Measurements from ENCODE around the gene MYOZ2. TPM values are rescaled to one million over a fixed set of nuclear protein-coding genes. Genes with fewer than 3 reads are reported as not detected.
"Not testable (repeated sequence)": the region's sequence is repeated elsewhere in the genome, so short reads cannot be mapped to it uniquely, and the experiment has no call there.

Gene MYOZ2
- total and polyA plus RNA-seq, 2 experiments from 2014 or later, result 0.22 to 0.59 TPM

- Histone ChIP-seq H3K9me2 (ENCODE audit: insufficient read depth) (no peaks in the 10 kb centered on the region), H3F3A (ENCODE audit: insufficient read depth) (peaks cover 32% of the 10 kb centered on the region), H3K79me2 (ENCODE audit: insufficient read depth) (no peaks in the 10 kb centered on the region), H3K9me3 (ENCODE audit: low read depth) (no peaks in the 10 kb centered on the region), H3K4me3 (no peak overlapping the region), H3K27ac (peak overlapping the region; percentile 53; the same call in 1 of the 2 replicates), H3K4me2 (ENCODE audit: unreplicated experiment) (peak overlapping the region; percentile 1), H4K20me1 (ENCODE audit: insufficient read depth) (no peaks in the 10 kb centered on the region), H3K4me1 (ENCODE audit: insufficient read depth) (peaks cover 68% of the 10 kb centered on the region), H3K36me3 (ENCODE audit: low read depth) (no peaks in the 10 kb centered on the region), H3K9ac (no peak overlapping the region), H2AFZ (no peak overlapping the region), H3K27me3 (replicated peaks; ENCODE audit: insufficient read depth) (no peaks in the 10 kb centered on the region)
- TF ChIP-seq EZH2phosphoT487 (IDR thresholded peaks at IDR 0.05; ENCODE audit: insufficient read depth, low read depth), result no peak
- no peak for TF ChIP-seq EZH2 (IDR thresholded peaks at IDR 0.05; ENCODE audit: insufficient read depth, poor library complexity, severe bottlenecking)
- 51 to 60% methylated on average over 3 of the region's 3 CpGs for WGBS, 2 experiments (ENCODE audit: low coverage in 1 of 2, low lambda C conversion rate in 2 of 2, missing lambda C conversion rate in 2 of 2)
- in situ Hi-C loops (cut with MboI), result no loop called here
- peak; percentile 36 for DNase-seq
Measured at GRCh38 chr4:119136546-119136945, 914 bp downstream of the MYOZ2 start.

GRCh38 chr4:119138046-119138445, 2.4 kb downstream of the MYOZ2 start:
- in situ Hi-C loops (cut with MboI), result no loop called here
- H3K9me2 ChIP-seq (ENCODE audit: insufficient read depth), result no peaks in the 10 kb centered on the region
- peaks cover 19% of the 10 kb centered on the region for H3F3A ChIP-seq (ENCODE audit: insufficient read depth)
- no peaks in the 10 kb centered on the region for H4K20me1 ChIP-seq (ENCODE audit: insufficient read depth)
- H3K4me2 ChIP-seq (ENCODE audit: unreplicated experiment), result peak overlapping the region; percentile 19
- no peak for TF ChIP-seq EZH2phosphoT487 (IDR thresholded peaks at IDR 0.05; ENCODE audit: insufficient read depth, low read depth)
- no peak for TF ChIP-seq EZH2 (IDR thresholded peaks at IDR 0.05; ENCODE audit: insufficient read depth, poor library complexity, severe bottlenecking)
- H3K4me1 ChIP-seq (ENCODE audit: insufficient read depth), result peaks cover 53% of the 10 kb centered on the region
- no peaks in the 10 kb centered on the region for H3K27me3 ChIP-seq (replicated peaks; ENCODE audit: insufficient read depth)
- H3K4me3 ChIP-seq, result no peak overlapping the region
- no peaks in the 10 kb centered on the region for H3K36me3 ChIP-seq (ENCODE audit: low read depth)
- H3K9me3 ChIP-seq (ENCODE audit: low read depth), result no peaks in the 10 kb centered on the region
- no peak overlapping the region for H3K27ac ChIP-seq
- 0 out of 2 replicates have a peak overlapping the region, but pooled peaks have one; percentile 21 for H2AFZ ChIP-seq
- WGBS, 2 experiments (ENCODE audit: low coverage in 1 of 2, low lambda C conversion rate in 2 of 2, missing lambda C conversion rate in 2 of 2), result 34 to 42% methylated on average over 2 of the region's 2 CpGs
- DNase-seq, result no peak
- H3K79me2 ChIP-seq (ENCODE audit: insufficient read depth), result no peaks in the 10 kb centered on the region
- no peak overlapping the region for H3K9ac ChIP-seq

GRCh38 chr4:119139311-119139710, 3.7 kb downstream of the MYOZ2 start:
- H3K9ac ChIP-seq, result no peak overlapping the region
- no peak overlapping the region for H3K27ac ChIP-seq
- H3K4me2 ChIP-seq (ENCODE audit: unreplicated experiment), result no peak overlapping the region
- H3K4me3 ChIP-seq, result no peak overlapping the region
- no peaks in the 10 kb centered on the region for H3K79me2 ChIP-seq (ENCODE audit: insufficient read depth)
- H3K9me2 ChIP-seq (ENCODE audit: insufficient read depth), result no peaks in the 10 kb centered on the region
- no peaks in the 10 kb centered on the region for H3K27me3 ChIP-seq (replicated peaks; ENCODE audit: insufficient read depth)
- peaks cover 19% of the 10 kb centered on the region for H3F3A ChIP-seq (ENCODE audit: insufficient read depth)
- no peaks in the 10 kb centered on the region for H4K20me1 ChIP-seq (ENCODE audit: insufficient read depth)
- DNase-seq, result peak; percentile 42
- H3K9me3 ChIP-seq (ENCODE audit: low read depth), result no peaks in the 10 kb centered on the region
- peaks cover 51% of the 10 kb centered on the region for H3K4me1 ChIP-seq (ENCODE audit: insufficient read depth)
- no peak for TF ChIP-seq EZH2 (IDR thresholded peaks at IDR 0.05; ENCODE audit: insufficient read depth, poor library complexity, severe bottlenecking)
- no peak for TF ChIP-seq EZH2phosphoT487 (IDR thresholded peaks at IDR 0.05; ENCODE audit: insufficient read depth, low read depth)
- peak overlapping the region; percentile 15 for H2AFZ ChIP-seq
- H3K36me3 ChIP-seq (ENCODE audit: low read depth), result no peaks in the 10 kb centered on the region
- in situ Hi-C loops (cut with MboI), result no loop called here

GRCh38 chr4:119139822-119140252, 4.2 kb downstream of the MYOZ2 start:
- Histone ChIP-seq H3K9ac (no peak overlapping the region), H3K4me2 (ENCODE audit: unreplicated experiment) (no peak overlapping the region), H3K27ac (no peak overlapping the region), H3K79me2 (ENCODE audit: insufficient read depth) (no peaks in the 10 kb centered on the region), H3K36me3 (ENCODE audit: low read depth) (no peaks in the 10 kb centered on the region), H4K20me1 (ENCODE audit: insufficient read depth) (no peaks in the 10 kb centered on the region), H3K9me2 (ENCODE audit: insufficient read depth) (no peaks in the 10 kb centered on the region), H2AFZ (peak overlapping the region; percentile 15), H3K4me1 (ENCODE audit: insufficient read depth) (peaks cover 51% of the 10 kb centered on the region), H3K27me3 (replicated peaks; ENCODE audit: insufficient read depth) (no peaks in the 10 kb centered on the region), H3K4me3 (no peak overlapping the region), H3F3A (ENCODE audit: insufficient read depth) (peaks cover 19% of the 10 kb centered on the region), H3K9me3 (ENCODE audit: low read depth) (no peaks in the 10 kb centered on the region)
- WGBS, 2 experiments (ENCODE audit: low coverage in 1 of 2, low lambda C conversion rate in 2 of 2, missing lambda C conversion rate in 2 of 2), result 69 to 77% methylated on average over 2 of the region's 2 CpGs
- no peak for DNase-seq
- TF ChIP-seq EZH2phosphoT487 (IDR thresholded peaks at IDR 0.05; ENCODE audit: insufficient read depth, low read depth), result no peak
- no peak for TF ChIP-seq EZH2 (IDR thresholded peaks at IDR 0.05; ENCODE audit: insufficient read depth, poor library complexity, severe bottlenecking)
- in situ Hi-C loops (cut with MboI), result no loop called here

- in situ Hi-C loops (cut with MboI), result not testable (repeated sequence)
Measured at GRCh38 chr4:119141283-119141682, 5.7 kb downstream of the MYOZ2 start.

More at GRCh38 chr4:119141283-119141682, 5.7 kb downstream of the MYOZ2 start:
- H3K27ac ChIP-seq; H3F3A ChIP-seq (ENCODE audit: insufficient read depth); H4K20me1 ChIP-seq (ENCODE audit: insufficient read depth); H3K27me3 ChIP-seq (replicated peaks; ENCODE audit: insufficient read depth); H3K79me2 ChIP-seq (ENCODE audit: insufficient read depth); H3K4me3 ChIP-seq; DNase-seq; H2AFZ ChIP-seq; H3K4me2 ChIP-seq (ENCODE audit: unreplicated experiment); H3K9me2 ChIP-seq (ENCODE audit: insufficient read depth); H3K9ac ChIP-seq; H3K36me3 ChIP-seq (ENCODE audit: low read depth); H3K9me3 ChIP-seq (ENCODE audit: low read depth): not testable (repeated sequence)
- H3K4me1 ChIP-seq (ENCODE audit: insufficient read depth), result peaks cover 38% of the 10 kb centered on the region
- WGBS, 2 experiments (ENCODE audit: low coverage in 1 of 2, low lambda C conversion rate in 2 of 2, missing lambda C conversion rate in 2 of 2), result 97 to 100% methylated on average over 4 of the region's 4 CpGs

All from GM23248 (cell line).